Endothelial cell of umbilical vein (primary cell): ENCODE results near the gene TRIM65. TPM values are rescaled to one million over a fixed set of nuclear protein-coding genes. Genes with fewer than 3 reads are reported as not detected.

Experiments
- BruUV-seq: library from RNA; stranded (reverse); fragments of 400-500 nt; replicated peaks from 2 replicates; lab custom pipeline; 2021; lab: Mats Ljungman, UMichigan
- CTCF ChIA-PET: fragments of 300-600, 350-600 bp; sonication (Branson Sonifier 250); formaldehyde crosslinking; loops from one replicate; lab custom pipeline; 2021; ENCODE audit warnings: antibody characterized with exemption, inconsistent platforms; lab: Charles Lee
- POLR2A ChIA-PET: fragments of 300-600, 350-600 bp; sonication (Branson Sonifier 250); formaldehyde crosslinking; loops from one replicate; lab custom pipeline; 2021; ENCODE audit warnings: antibody characterized with exemption, inconsistent platforms; lab: Charles Lee
- DNase-seq: peaks from one replicate; pipeline ENCODE4 v3.0.0-alpha.2; 2011; ENCODE audit warnings: low read depth, low spot score
- FAIRE-seq: peaks from 2 replicates; lab custom pipeline; 2011; peaks lifted over from hg19 to GRCh38; lab: Jason Lieb, UNC
- H2AFZ ChIP-seq: 2 replicates; pipeline ENCODE4 v1.6.0; 2012; ENCODE audit warnings: low read depth, low read length, control low read depth, inconsistent platforms
- H3K27ac ChIP-seq: 2 replicates; pipeline ENCODE4 v1.5.1; 2011; ENCODE audit warnings: low read depth, mild to moderate bottlenecking, control low read depth, low read length, moderate library complexity; ENCODE audit not compliant: insufficient read depth
- H3K27me3 ChIP-seq, 2 experiments: 2 replicates each; pipeline versions ENCODE4 v1.6.0 to v1.6.1; 2011; ENCODE audit warnings: low read length in 2 of 2, mixed read lengths in 1 of 2; ENCODE audit not compliant: control insufficient read depth in 2 of 2, insufficient read depth in 2 of 2
- H3K36me3 ChIP-seq, 2 experiments: 2 replicates in 1 of 2; 3 replicates in 1 of 2; pipeline ENCODE4 v1.5.1; 2011; ENCODE audit warnings: low read length in 2 of 2, mild to moderate bottlenecking in 1 of 2, moderate library complexity in 1 of 2; ENCODE audit not compliant: control insufficient read depth in 2 of 2, insufficient read depth in 2 of 2; ENCODE audit errors: extremely low read depth in 1 of 2
- H3K4me1 ChIP-seq: 3 replicates; pipeline ENCODE4 v1.5.1; 2011; ENCODE audit warnings: mild to moderate bottlenecking, low read length; ENCODE audit not compliant: control insufficient read depth, insufficient read depth; ENCODE audit errors: extremely low read depth
- H3K4me2 ChIP-seq: 2 replicates; pipeline ENCODE4 v1.6.1; 2011; ENCODE audit warnings: low read length, control low read depth, mixed read lengths; ENCODE audit not compliant: insufficient read depth
- H3K4me3 ChIP-seq, 3 experiments: fragments of 200-600 bp in 1 of 3; sonication (generic), shearing (Covaris generic) in 1 of 3; replicated peaks in 1 of 3; 2 replicates each; pipeline ENCODE4 v1.5.1; 2011 to 2016; ENCODE audit warnings: control low read depth in 3 of 3, low read length in 3 of 3, mild to moderate bottlenecking in 2 of 3, inconsistent platforms in 1 of 3, low read depth in 1 of 3, moderate library complexity in 1 of 3; ENCODE audit not compliant: insufficient read depth in 1 of 3
- H3K79me2 ChIP-seq: 2 replicates; pipeline ENCODE4 v1.6.0; 2012; ENCODE audit warnings: low read length, inconsistent platforms; ENCODE audit not compliant: control insufficient read depth, insufficient read depth
- H3K9ac ChIP-seq: replicated peaks from 2 replicates; pipeline ENCODE3; 2011; ENCODE audit warnings: low read length, control low read depth; ENCODE audit not compliant: insufficient read depth; ENCODE audit errors: extremely low read depth
- H3K9me1 ChIP-seq: replicated peaks from 3 replicates; pipeline ENCODE4 v1.6.0; 2011; ENCODE audit warnings: mild to moderate bottlenecking, low read length; ENCODE audit not compliant: control insufficient read depth, insufficient read depth; ENCODE audit errors: extremely low read depth
- H3K9me3 ChIP-seq: replicated peaks from 2 replicates; pipeline ENCODE4 v1.5.1; 2012; ENCODE audit warnings: low read length, inconsistent platforms; ENCODE audit not compliant: control insufficient read depth, insufficient read depth
- H4K20me1 ChIP-seq: replicated peaks from 2 replicates; pipeline ENCODE3; 2011; ENCODE audit warnings: mild to moderate bottlenecking, low read length; ENCODE audit not compliant: control insufficient read depth, insufficient read depth; ENCODE audit errors: extremely low read depth
- CTCF ChIP-seq, 2 donors: IDR thresholded peaks; 1 replicate in 1 of 2; 2 replicates in 1 of 2; pipeline ENCODE4 v1.5.1; 2011; ENCODE audit warnings: low read length in 2 of 2, mild to moderate bottlenecking in 2 of 2, moderate library complexity in 2 of 2, control low read depth in 1 of 2, inconsistent platforms in 1 of 2, low read depth in 1 of 2; ENCODE audit not compliant: insufficient read depth in 1 of 2; ENCODE audit errors: extremely low read depth in 1 of 2
- EZH2 ChIP-seq: IDR thresholded peaks from 2 replicates; pipeline ENCODE4 v1.6.1; 2012; ENCODE audit warnings: borderline replicate concordance, low read depth, mild to moderate bottlenecking, moderate library complexity, low read length, inconsistent platforms; ENCODE audit not compliant: severe bottlenecking
- FOS ChIP-seq: IDR thresholded peaks from 2 replicates; pipeline ENCODE4 v1.6.1; 2011; ENCODE audit warnings: mild to moderate bottlenecking, low read length, moderate library complexity, borderline replicate concordance; ENCODE audit not compliant: insufficient read depth
- GATA2 ChIP-seq: IDR thresholded peaks from 2 replicates; pipeline ENCODE4 v1.7.0; 2011; ENCODE audit warnings: low read depth, mild to moderate bottlenecking, moderate library complexity, mixed read lengths, low read length; ENCODE audit not compliant: insufficient read length, insufficient read depth
- JUN ChIP-seq: IDR thresholded peaks from 2 replicates; pipeline ENCODE4 v1.6.1; 2011; ENCODE audit warnings: borderline replicate concordance, low read depth; ENCODE audit not compliant: insufficient read length, insufficient read depth
- MYC ChIP-seq: IDR thresholded peaks from one replicate; pipeline ENCODE4 v1.6.1; 2011; ENCODE audit warnings: mild to moderate bottlenecking, low read depth, low read length
- POLR2A ChIP-seq: IDR thresholded peaks from 2 replicates; pipeline ENCODE4 v1.6.1; 2012; ENCODE audit warnings: low read depth, mild to moderate bottlenecking, control low read depth, low read length
- POLR2AphosphoS5 ChIP-seq: IDR thresholded peaks from 2 replicates; pipeline ENCODE4 v1.6.1; 2012; ENCODE audit warnings: low read depth, mild to moderate bottlenecking, control low read depth, low read length, moderate library complexity; ENCODE audit not compliant: insufficient read depth
- dilution Hi-C: fragments of 300-500 bp; cut with MboI; formaldehyde crosslinking; loops from one replicate; pipeline ENCODE4 v1.15.0; 2019; ENCODE audit warnings: low sequenced_read_pairs; ENCODE audit not compliant: extremely low pct_ligation_motif_present
- intact Hi-C: fragments of 100-400 bp; cut with micrococcal nuclease; formaldehyde crosslinking; loops from one replicate; pipeline ENCODE4 v1.10.0; 2022
- polyA plus RNA-seq, 4 experiments: library from polyadenylated mRNA; depleted of rRNA in 3 of 4; stranded (reverse) in 3 of 4; unstranded in 1 of 4; fragments of >200 nt; gene quantifications; 2 replicates each; pipeline versions ENCODE4 v1.2.1 to v1.2.3, GENCODE V29; 2011 to 2012; ENCODE audit warnings: missing spikeins in 1 of 4
- total RNA-seq: library from RNA; stranded (reverse); gene quantifications from 2 replicates; pipeline ENCODE4 v1.2.3, GENCODE V29; 2021
- TF ChIP-seq, protein P1 (sequence below): IDR thresholded peaks from 2 replicates; pipeline ENCODE4 v1.6.1; 2011; ENCODE audit not compliant: insufficient read depth, insufficient read length

TRIM65 gene
- total and polyA plus RNA-seq, 2 donors (not counting 3 experiments of a cell fraction or from before 2014, with no cell fraction given), result 19.3 to 33.5 TPM

DNA sequence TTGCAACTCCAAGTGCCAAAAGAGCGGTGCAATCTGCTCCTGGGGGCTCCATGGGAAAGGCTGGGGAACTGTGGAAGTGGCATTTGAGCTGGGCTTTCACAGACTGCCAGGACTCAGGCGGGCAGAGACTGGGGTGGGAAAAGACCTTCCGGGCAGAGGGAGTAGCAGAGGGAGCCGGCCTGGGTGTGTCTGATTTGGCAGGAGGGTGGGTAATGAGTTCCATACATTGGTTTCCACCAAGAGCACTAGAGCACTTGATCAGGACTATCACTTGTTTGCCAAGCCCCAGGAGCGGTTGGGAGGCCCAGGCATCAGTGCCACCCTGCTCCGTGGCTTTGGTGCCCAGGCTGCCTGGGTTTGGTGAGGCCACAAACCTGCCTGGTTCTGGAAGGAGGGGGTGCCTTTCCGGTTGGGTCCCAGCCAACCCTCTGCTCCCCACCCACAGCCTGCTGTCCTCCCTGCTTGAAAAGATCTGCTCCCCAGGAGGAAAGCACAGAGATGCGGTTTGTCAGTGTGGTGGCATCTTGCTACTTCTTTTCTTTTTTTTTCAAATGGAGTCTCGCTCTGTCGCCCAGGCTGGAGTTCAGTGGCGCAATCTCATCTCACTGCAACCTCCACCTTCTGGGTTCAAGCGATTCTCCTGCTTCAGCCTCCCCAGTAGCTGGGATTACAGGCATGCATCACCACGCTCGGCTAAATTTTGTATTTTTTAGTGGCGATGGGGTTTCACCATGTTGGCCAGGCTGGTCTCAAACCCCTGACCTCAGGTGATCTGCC lies 14.9 kb downstream of the TRIM65 start:
- Histone ChIP-seq H3K4me3 (no peak overlapping the region), H3K4me2 (no peak overlapping the region), H4K20me1 (no peaks in the 10 kb centered on the region), H3K36me3 (no peaks in the 10 kb centered on the region), H3K27me3 (no peaks in the 10 kb centered on the region), H3K9me1 (no peaks in the 10 kb centered on the region), H3K4me1 (peaks cover 10% of the 10 kb centered on the region), H3K9me3 (no peaks in the 10 kb centered on the region), H3K27ac (no peak overlapping the region), H2AFZ (no peak overlapping the region), H3K9ac (no peak overlapping the region), H3K79me2 (no peaks in the 10 kb centered on the region)
- intact Hi-C loops (no loop called here), dilution Hi-C loops (no loop called here)
- FAIRE-seq (no peak), DNase-seq (no peak)
- BruUV-seq, result no TSS peak
- CTCF ChIA-PET, result interaction anchor here (1.0 to 1.9 kb wide), 2 partner anchors 14 to 36 kb away, joined by 5 to 12 read pairs; partner anchors contain the start of gene TRIM65
- TF ChIP-seq EZH2 (no peak), POLR2A (no peak), POLR2AphosphoS5 (no peak), JUN (no peak), MYC (no peak)
- TF ChIP-seq, protein P1, sequence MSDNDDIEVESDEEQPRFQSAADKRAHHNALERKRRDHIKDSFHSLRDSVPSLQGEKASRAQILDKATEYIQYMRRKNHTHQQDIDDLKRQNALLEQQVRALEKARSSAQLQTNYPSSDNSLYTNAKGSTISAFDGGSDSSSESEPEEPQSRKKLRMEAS, result no peak
- POLR2A ChIA-PET, result no interaction called here

DNA sequence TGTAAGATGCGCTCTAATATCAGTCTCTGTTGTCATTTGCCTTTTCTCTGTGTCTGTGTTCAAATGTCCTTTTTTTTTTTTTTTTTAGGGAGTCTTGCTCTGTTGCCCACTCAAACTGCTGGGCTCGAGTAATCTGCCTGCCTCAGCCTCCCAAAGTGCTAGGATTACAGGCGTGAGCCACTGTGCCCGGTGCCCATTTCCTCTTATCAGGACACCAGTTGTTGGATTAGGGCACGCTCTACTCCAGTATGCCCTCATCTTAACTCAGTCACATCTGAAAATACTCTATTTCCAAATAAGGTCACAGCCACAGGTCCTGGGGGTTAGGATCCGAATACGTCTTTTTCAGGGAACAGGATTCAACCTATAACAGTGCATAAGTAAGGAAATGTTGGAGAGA lies 16.5 kb downstream of the TRIM65 start:
- BruUV-seq, result no TSS peak
- TF ChIP-seq MYC, result no peak
- no peak for TF ChIP-seq EZH2
- TF ChIP-seq POLR2A, result no peak
- no peak for TF ChIP-seq CTCF (IDR thresholded peaks at IDR 0.05; ENCODE audit: extremely low read depth in 1 of 2, insufficient read depth in 1 of 2, low read depth in 1 of 2, low read length in 2 of 2)
- TF ChIP-seq, protein P1, result no peak
- no peak for TF ChIP-seq JUN
- TF ChIP-seq GATA2, result no peak
- TF ChIP-seq FOS, result no peak
- no peak for TF ChIP-seq POLR2AphosphoS5
- H3K4me2 ChIP-seq, result no peak overlapping the region
- no peak overlapping the region for H2AFZ ChIP-seq
- H3K4me1 ChIP-seq, result peaks cover 22% of the 10 kb centered on the region
- POLR2A ChIA-PET, result no interaction called here
- FAIRE-seq, result no peak
- intact Hi-C loops (no loop called here), dilution Hi-C loops (no loop called here)
- peaks cover 0 to 4% of the 10 kb centered on the region in 2 experiments for H3K36me3 ChIP-seq
- no peaks in the 10 kb centered on the region for H4K20me1 ChIP-seq
- H3K4me3 ChIP-seq, result no peak overlapping the region
- no peak overlapping the region for H3K9ac ChIP-seq
- no peaks in the 10 kb centered on the region for H3K27me3 ChIP-seq
- no peak for DNase-seq
- H3K9me1 ChIP-seq, result no peaks in the 10 kb centered on the region
- H3K9me3 ChIP-seq, result no peaks in the 10 kb centered on the region
- CTCF ChIA-PET, result interaction anchor here (1.1 to 5.4 kb wide), 3 partner anchors 16 to 33 kb away, joined by 3 to 49 read pairs (median 4); partner anchors contain the start of genes TRIM65 and UNC13D
- H3K27ac ChIP-seq, result no peak overlapping the region
- H3K79me2 ChIP-seq, result peaks cover 6% of the 10 kb centered on the region
